Peyer's patch (tissue), 4 donors: ENCODE data around the gene PPFIA1.

Experiments used
- POLR2A ChIP-seq, 2 donors: fragments of 450-650 bp; IDR thresholded peaks; one replicate each; pipeline ENCODE4 v1.5.1; 2017; ENCODE audit warnings: antibody characterized with exemption in 2 of 2, mild to moderate bottlenecking in 2 of 2, moderate library complexity in 2 of 2
- TF ChIP-seq, protein P1 (sequence below), 6 experiments: fragments of 450-650 bp in 4 of 6; fragments of 200-600 bp in 2 of 6; sonication (generic) in 1 of 6; IDR thresholded peaks; one replicate each; pipeline ENCODE4 v1.5.1; 2017 to 2019; ENCODE audit warnings: antibody characterized with exemption in 6 of 6, mild to moderate bottlenecking in 3 of 6, moderate library complexity in 1 of 6

- TF ChIP-seq, protein P1, sequence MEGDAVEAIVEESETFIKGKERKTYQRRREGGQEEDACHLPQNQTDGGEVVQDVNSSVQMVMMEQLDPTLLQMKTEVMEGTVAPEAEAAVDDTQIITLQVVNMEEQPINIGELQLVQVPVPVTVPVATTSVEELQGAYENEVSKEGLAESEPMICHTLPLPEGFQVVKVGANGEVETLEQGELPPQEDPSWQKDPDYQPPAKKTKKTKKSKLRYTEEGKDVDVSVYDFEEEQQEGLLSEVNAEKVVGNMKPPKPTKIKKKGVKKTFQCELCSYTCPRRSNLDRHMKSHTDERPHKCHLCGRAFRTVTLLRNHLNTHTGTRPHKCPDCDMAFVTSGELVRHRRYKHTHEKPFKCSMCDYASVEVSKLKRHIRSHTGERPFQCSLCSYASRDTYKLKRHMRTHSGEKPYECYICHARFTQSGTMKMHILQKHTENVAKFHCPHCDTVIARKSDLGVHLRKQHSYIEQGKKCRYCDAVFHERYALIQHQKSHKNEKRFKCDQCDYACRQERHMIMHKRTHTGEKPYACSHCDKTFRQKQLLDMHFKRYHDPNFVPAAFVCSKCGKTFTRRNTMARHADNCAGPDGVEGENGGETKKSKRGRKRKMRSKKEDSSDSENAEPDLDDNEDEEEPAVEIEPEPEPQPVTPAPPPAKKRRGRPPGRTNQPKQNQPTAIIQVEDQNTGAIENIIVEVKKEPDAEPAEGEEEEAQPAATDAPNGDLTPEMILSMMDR (IDR thresholded peaks at IDR 0.05): no peak
- no peak for TF ChIP-seq POLR2A (IDR thresholded peaks at IDR 0.05)
Measured at GRCh38 chr11:70415191-70415590, 144.7 kb downstream of the PPFIA1 start.
